ENCODE data around the gene SLC46A1.

- TF ChIP-seq POLR2A (IDR thresholded peaks at IDR 0.05) (peak; percentile 52 to 97), CTCF (IDR thresholded peaks at IDR 0.05) (peak in 3 of 12 donors; percentile 16 to 33 (median 29))
Measured at GRCh38 chr17:28357061-28357900, 48.7 kb downstream of the SLC46A1 start, which contains the start of gene POLDIP2.

Data from heart left ventricle (tissue), 13 donors.